ENCODE measurements around the gene KCNJ6. TPM values are rescaled to one million over a fixed set of nuclear protein-coding genes. Genes with fewer than 3 reads are reported as not detected.

The KCNJ6 gene
- total RNA-seq, 2 experiments from 2014 or later = not detected

- H3K4me3 ChIP-seq (ENCODE audit: low read depth, low read length, poor library complexity, severe bottlenecking) = no peak overlapping the region
- no peaks in the 10 kb centered on the region for H4K20me1 ChIP-seq (ENCODE audit: insufficient read depth, low read length)
- no peak for DNase-seq (ENCODE audit: low spot score)
- H3K4me2 ChIP-seq (ENCODE audit: low read length) = no peak overlapping the region
- intact Hi-C loops (cut with micrococcal nuclease; ENCODE audit: unreplicated experiment) = no loop called here
- H3K9me2 ChIP-seq (ENCODE audit: insufficient read depth, low read length) = no peaks in the 10 kb centered on the region
- H3K4me1 ChIP-seq (ENCODE audit: insufficient read depth, low read length, poor library complexity, severe bottlenecking) = no peaks in the 10 kb centered on the region
- no peak overlapping the region for H3K27ac ChIP-seq (ENCODE audit: low read depth, low read length, poor library complexity, severe bottlenecking)
- no peaks in the 10 kb centered on the region for H3K79me2 ChIP-seq (ENCODE audit: insufficient read depth, low read depth, low read length)
- CTCF ChIA-PET (ENCODE audit: unreplicated experiment) = no interaction called here
- TF ChIP-seq, protein P1, sequence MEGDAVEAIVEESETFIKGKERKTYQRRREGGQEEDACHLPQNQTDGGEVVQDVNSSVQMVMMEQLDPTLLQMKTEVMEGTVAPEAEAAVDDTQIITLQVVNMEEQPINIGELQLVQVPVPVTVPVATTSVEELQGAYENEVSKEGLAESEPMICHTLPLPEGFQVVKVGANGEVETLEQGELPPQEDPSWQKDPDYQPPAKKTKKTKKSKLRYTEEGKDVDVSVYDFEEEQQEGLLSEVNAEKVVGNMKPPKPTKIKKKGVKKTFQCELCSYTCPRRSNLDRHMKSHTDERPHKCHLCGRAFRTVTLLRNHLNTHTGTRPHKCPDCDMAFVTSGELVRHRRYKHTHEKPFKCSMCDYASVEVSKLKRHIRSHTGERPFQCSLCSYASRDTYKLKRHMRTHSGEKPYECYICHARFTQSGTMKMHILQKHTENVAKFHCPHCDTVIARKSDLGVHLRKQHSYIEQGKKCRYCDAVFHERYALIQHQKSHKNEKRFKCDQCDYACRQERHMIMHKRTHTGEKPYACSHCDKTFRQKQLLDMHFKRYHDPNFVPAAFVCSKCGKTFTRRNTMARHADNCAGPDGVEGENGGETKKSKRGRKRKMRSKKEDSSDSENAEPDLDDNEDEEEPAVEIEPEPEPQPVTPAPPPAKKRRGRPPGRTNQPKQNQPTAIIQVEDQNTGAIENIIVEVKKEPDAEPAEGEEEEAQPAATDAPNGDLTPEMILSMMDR (conservative IDR thresholded peaks at IDR 0.05; ENCODE audit: low read length) = no peak
- no peak for TF ChIP-seq EZH2phosphoT487 (IDR thresholded peaks at IDR 0.05; ENCODE audit: borderline replicate concordance, low read depth, low read length)
- H3K36me3 ChIP-seq (ENCODE audit: insufficient read depth, low read length) = no peaks in the 10 kb centered on the region
- no peak overlapping the region for H2AFZ ChIP-seq (ENCODE audit: low read length)
- H3K9me3 ChIP-seq (ENCODE audit: low read length) = no peaks in the 10 kb centered on the region
- POLR2A ChIA-PET = no interaction called here
- BruUV-seq (replicated peaks) = no TSS peak
Measured at GRCh38 chr21:37877171-37877570, 39.1 kb downstream of the KCNJ6 start.

GRCh38 chr21:37876561-37876960, 39.7 kb downstream of the KCNJ6 start:
- no peaks in the 10 kb centered on the region for H3K36me3 ChIP-seq (ENCODE audit: insufficient read depth, low read length)
- no peak overlapping the region for H3K4me2 ChIP-seq (ENCODE audit: low read length)
- ChIA-PET POLR2A (interaction anchor here (0.6 kb wide), 1 partner anchor 1072 kb away, joined by 3 read pairs; no protein-coding TSS in a partner anchor), CTCF (ENCODE audit: unreplicated experiment) (no interaction called here)
- no peak for DNase-seq (ENCODE audit: low spot score)
- no peak overlapping the region for H3K27ac ChIP-seq (ENCODE audit: low read depth, low read length, poor library complexity, severe bottlenecking)
- no peak overlapping the region for H2AFZ ChIP-seq (ENCODE audit: low read length)
- intact Hi-C loops (cut with micrococcal nuclease; ENCODE audit: unreplicated experiment) = no loop called here
- BruUV-seq (replicated peaks) = no TSS peak
- no peaks in the 10 kb centered on the region for H3K9me3 ChIP-seq (ENCODE audit: low read length)
- no peaks in the 10 kb centered on the region for H4K20me1 ChIP-seq (ENCODE audit: insufficient read depth, low read length)
- no peaks in the 10 kb centered on the region for H3K4me1 ChIP-seq (ENCODE audit: insufficient read depth, low read length, poor library complexity, severe bottlenecking)
- no peaks in the 10 kb centered on the region for H3K9me2 ChIP-seq (ENCODE audit: insufficient read depth, low read length)
- H3K4me3 ChIP-seq (ENCODE audit: low read depth, low read length, poor library complexity, severe bottlenecking) = no peak overlapping the region
- H3K79me2 ChIP-seq (ENCODE audit: insufficient read depth, low read depth, low read length) = no peaks in the 10 kb centered on the region
- no peak for TF ChIP-seq EZH2phosphoT487 (IDR thresholded peaks at IDR 0.05; ENCODE audit: borderline replicate concordance, low read depth, low read length)

GRCh38 chr21:37874904-37875780, 41.1 kb downstream of the KCNJ6 start:
- Histone ChIP-seq H3K79me2 (ENCODE audit: insufficient read depth, low read depth, low read length) (no peaks in the 10 kb centered on the region), H3K4me3 (ENCODE audit: low read depth, low read length, poor library complexity, severe bottlenecking) (no peak overlapping the region), H3K27ac (ENCODE audit: low read depth, low read length, poor library complexity, severe bottlenecking) (no peak overlapping the region), H3K9me3 (ENCODE audit: low read length) (no peaks in the 10 kb centered on the region), H3K4me2 (ENCODE audit: low read length) (no peak overlapping the region), H2AFZ (ENCODE audit: low read length) (no peak overlapping the region), H3K36me3 (ENCODE audit: insufficient read depth, low read length) (no peaks in the 10 kb centered on the region), H4K20me1 (ENCODE audit: insufficient read depth, low read length) (no peaks in the 10 kb centered on the region), H3K4me1 (ENCODE audit: insufficient read depth, low read length, poor library complexity, severe bottlenecking) (no peaks in the 10 kb centered on the region), H3K9me2 (ENCODE audit: insufficient read depth, low read length) (no peaks in the 10 kb centered on the region)
- intact Hi-C loops (cut with micrococcal nuclease; ENCODE audit: unreplicated experiment) = no loop called here
- CTCF ChIA-PET (ENCODE audit: unreplicated experiment) = no interaction called here
- TF ChIP-seq EZH2phosphoT487 (IDR thresholded peaks at IDR 0.05; ENCODE audit: borderline replicate concordance, low read depth, low read length) = no peak
- TF ChIP-seq, protein P1 (conservative IDR thresholded peaks at IDR 0.05; ENCODE audit: low read length) = no peak
- DNase-seq (ENCODE audit: low spot score) = no peak
- POLR2A ChIA-PET = no interaction called here
- BruUV-seq (replicated peaks) = no TSS peak
